Loucy (cell line): ENCODE measurements around the gene ATAT1.

Source experiments
- EZH2phosphoT487 ChIP-seq: fragments of 200-600 bp; IDR thresholded peaks from 2 replicates; pipeline ENCODE4 v1.6.1; 2018; ENCODE audit warnings: antibody characterized with exemption, mild to moderate bottlenecking, moderate library complexity, borderline replicate concordance
- TF ChIP-seq, protein P1 (sequence below): fragments of 200-600 bp; sonication (generic); conservative IDR thresholded peaks from 2 replicates; pipeline ENCODE4 v1.5.1; 2014; ENCODE audit warnings: mild to moderate bottlenecking, antibody characterized with exemption, low read length

DNA sequence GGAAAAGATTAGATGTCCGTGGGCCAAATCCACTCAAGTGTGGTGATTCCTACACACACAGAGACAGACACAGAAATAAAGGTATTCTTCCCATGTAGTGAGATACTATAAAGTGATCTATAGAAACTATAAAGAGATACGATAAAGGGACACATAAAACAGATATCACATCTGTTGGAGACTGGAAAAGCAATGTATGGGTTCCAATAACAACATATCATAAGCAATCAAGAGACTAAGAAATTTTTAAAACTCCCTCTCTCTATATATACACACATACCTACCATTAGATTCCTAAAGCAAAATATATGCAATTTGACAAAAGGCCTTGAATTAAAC lies 14.8 kb upstream of the ATAT1 start:
- TF ChIP-seq, protein P1, sequence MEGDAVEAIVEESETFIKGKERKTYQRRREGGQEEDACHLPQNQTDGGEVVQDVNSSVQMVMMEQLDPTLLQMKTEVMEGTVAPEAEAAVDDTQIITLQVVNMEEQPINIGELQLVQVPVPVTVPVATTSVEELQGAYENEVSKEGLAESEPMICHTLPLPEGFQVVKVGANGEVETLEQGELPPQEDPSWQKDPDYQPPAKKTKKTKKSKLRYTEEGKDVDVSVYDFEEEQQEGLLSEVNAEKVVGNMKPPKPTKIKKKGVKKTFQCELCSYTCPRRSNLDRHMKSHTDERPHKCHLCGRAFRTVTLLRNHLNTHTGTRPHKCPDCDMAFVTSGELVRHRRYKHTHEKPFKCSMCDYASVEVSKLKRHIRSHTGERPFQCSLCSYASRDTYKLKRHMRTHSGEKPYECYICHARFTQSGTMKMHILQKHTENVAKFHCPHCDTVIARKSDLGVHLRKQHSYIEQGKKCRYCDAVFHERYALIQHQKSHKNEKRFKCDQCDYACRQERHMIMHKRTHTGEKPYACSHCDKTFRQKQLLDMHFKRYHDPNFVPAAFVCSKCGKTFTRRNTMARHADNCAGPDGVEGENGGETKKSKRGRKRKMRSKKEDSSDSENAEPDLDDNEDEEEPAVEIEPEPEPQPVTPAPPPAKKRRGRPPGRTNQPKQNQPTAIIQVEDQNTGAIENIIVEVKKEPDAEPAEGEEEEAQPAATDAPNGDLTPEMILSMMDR = no peak
- TF ChIP-seq EZH2phosphoT487 = no peak
